Glomerular visceral epithelial cell (primary cell): ENCODE results near the gene CCDC149.
A peak's percentile ranks its signal among the peaks of the same experiment; 100 is the strongest.
"Not testable (repeated sequence)": the region's sequence is repeated elsewhere in the genome, so short reads cannot be mapped to it uniquely, and the experiment has no call there.

Experiments
- DNase-seq: peaks from one replicate; pipeline ENCODE4 v3.0.0-alpha.2; 2016; ENCODE audit errors: extremely low spot score

Gene CCDC149

GRCh38 chr4:24917076-24917856 lies 4.4 kb upstream of the CCDC149 start:
- DNase-seq: no peak

GRCh38 chr4:24915121-24915922 lies 2.5 kb upstream of the CCDC149 start:
- DNase-seq: no peak

GRCh38 chr4:24914460-24914859 lies 1.6 kb upstream of the CCDC149 start:
- no peak for DNase-seq

GRCh38 chr4:24913119-24913485 lies 260 bp upstream of the CCDC149 start:
- DNase-seq: no peak

GRCh38 chr4:24910499-24910898 lies 2.3 kb downstream of the CCDC149 start:
- no peak for DNase-seq

- not testable (repeated sequence) for DNase-seq
These were observed 3.2 kb downstream of the CCDC149 start for GRCh38 chr4:24909606-24910005.

- no peak for DNase-seq
These were observed 15.2 kb downstream of the CCDC149 start for GRCh38 chr4:24897639-24898038.

- DNase-seq: no peak
These were observed 15.9 kb downstream of the CCDC149 start for GRCh38 chr4:24896977-24897376.

- DNase-seq: peak; percentile 37
These were observed 16.8 kb downstream of the CCDC149 start for GRCh38 chr4:24896056-24896455.

- no peak for DNase-seq
These were observed 17.4 kb downstream of the CCDC149 start for GRCh38 chr4:24895461-24895860.

- DNase-seq: no peak
These were observed 18.0 kb downstream of the CCDC149 start for GRCh38 chr4:24894846-24895245.

GRCh38 chr4:24894243-24894642 lies 18.6 kb downstream of the CCDC149 start:
- DNase-seq: no peak

- DNase-seq: no peak
These were observed 20.1 kb downstream of the CCDC149 start for GRCh38 chr4:24892778-24893177.

GRCh38 chr4:24892278-24892677 lies 20.6 kb downstream of the CCDC149 start:
- no peak for DNase-seq

GRCh38 chr4:24890561-24891126 lies 22.2 kb downstream of the CCDC149 start:
- no peak for DNase-seq

GRCh38 chr4:24889991-24890390 lies 22.9 kb downstream of the CCDC149 start:
- DNase-seq: no peak

- DNase-seq: no peak
These were observed 24.1 kb downstream of the CCDC149 start for GRCh38 chr4:24888475-24889344.

- DNase-seq: no peak
These were observed 24.9 kb downstream of the CCDC149 start for GRCh38 chr4:24887881-24888430.

- no peak for DNase-seq
These were observed 26.2 kb downstream of the CCDC149 start for GRCh38 chr4:24886596-24886995.

- no peak for DNase-seq
These were observed 27.5 kb downstream of the CCDC149 start for GRCh38 chr4:24885342-24885741.

GRCh38 chr4:24884902-24885301 lies 27.9 kb downstream of the CCDC149 start:
- no peak for DNase-seq
